MCF 10A (cell line): ENCODE results near the gene GLA. TPM values are rescaled to one million over a fixed set of nuclear protein-coding genes. Genes with fewer than 3 reads are reported as not detected.

Experiments
- BruUV-seq: library from RNA; stranded (reverse); fragments of 400-500 nt; replicated peaks from 2 replicates; lab custom pipeline; 2021; lab: Mats Ljungman, UMichigan
- CTCF ChIA-PET: fragments of 300-600 bp; sonication (Branson Sonifier 250); formaldehyde crosslinking; extraction: SDS; loops from one replicate; lab custom pipeline; 2021; ENCODE audit warnings: antibody characterized with exemption, inconsistent platforms; lab: Yijun Ruan, JAX
- POLR2A ChIA-PET: fragments of 300-600, 350-650 bp; sonication (Branson Sonifier 250); formaldehyde crosslinking; extraction: SDS; loops from one replicate; lab custom pipeline; 2020; ENCODE audit warnings: antibody characterized with exemption, inconsistent platforms; lab: Yijun Ruan, JAX
- DNase-seq: peaks from one replicate; pipeline ENCODE4 v3.0.0-alpha.2; 2018; ENCODE audit not compliant: unreplicated experiment
- H3K27ac Mint-ChIP-seq: one replicate; pipeline ENCODE4 v1.8.0; 2022; ENCODE audit warnings: mild to moderate bottlenecking, low read depth, mixed read lengths; ENCODE audit not compliant: unreplicated experiment
- H3K27me3 Mint-ChIP-seq: one replicate; pipeline ENCODE4 v1.8.0; 2022; ENCODE audit warnings: mixed read lengths; ENCODE audit not compliant: insufficient read depth, unreplicated experiment
- H3K36me3 Mint-ChIP-seq: one replicate; pipeline ENCODE4 v1.8.0; 2022; ENCODE audit warnings: mild to moderate bottlenecking, moderate library complexity, mixed read lengths; ENCODE audit not compliant: insufficient read depth, unreplicated experiment
- H3K4me1 Mint-ChIP-seq: one replicate; pipeline ENCODE4 v1.8.0; 2022; ENCODE audit warnings: mixed read lengths; ENCODE audit not compliant: insufficient read depth, unreplicated experiment
- H3K4me3 Mint-ChIP-seq: one replicate; pipeline ENCODE4 v1.8.0; 2022; ENCODE audit warnings: mild to moderate bottlenecking, moderate library complexity, mixed read lengths; ENCODE audit not compliant: unreplicated experiment
- H3K9me3 Mint-ChIP-seq: one replicate; pipeline ENCODE4 v1.8.0; 2022; ENCODE audit warnings: mixed read lengths; ENCODE audit not compliant: unreplicated experiment
- CTCF ChIP-seq: fragments of 200-600 bp; IDR thresholded peaks from one replicate; pipeline ENCODE4 v1.8.0; 2022; ENCODE audit warnings: antibody characterized with exemption, mild to moderate bottlenecking; ENCODE audit not compliant: unreplicated experiment
- intact Hi-C: fragments of 100-400 bp; cut with micrococcal nuclease; formaldehyde crosslinking; loops from 2 replicates; pipeline ENCODE4 v1.14.1; 2022
- total RNA-seq: library from RNA; stranded (reverse); gene quantifications from 2 replicates; pipeline ENCODE4 v1.2.3, GENCODE V29; 2022

The GLA gene
- total RNA-seq, 1 experiment from 2014 or later, result 13.3 TPM

- ChIA-PET POLR2A (no interaction called here), CTCF (no interaction called here)
- Mint-ChIP-seq H3K4me1 (no peaks in the 10 kb centered on the region), H3K27me3 (peaks cover 23% of the 10 kb centered on the region), H3K36me3 (peaks cover 42% of the 10 kb centered on the region), H3K9me3 (no peaks in the 10 kb centered on the region), H3K4me3 (no peak overlapping the region), H3K27ac (no peak overlapping the region)
- no peak for TF ChIP-seq CTCF
- intact Hi-C loops, result no loop called here
- DNase-seq, result no peak
- BruUV-seq, result no TSS peak
These were observed 9.0 kb downstream of the GLA start for GRCh38 chrX:101398694-101399093.

- Mint-ChIP-seq H3K36me3 (peaks cover 44% of the 10 kb centered on the region), H3K27me3 (peaks cover 23% of the 10 kb centered on the region), H3K4me3 (no peak overlapping the region), H3K9me3 (no peaks in the 10 kb centered on the region), H3K27ac (no peak overlapping the region), H3K4me1 (no peaks in the 10 kb centered on the region)
- POLR2A ChIA-PET, result interaction anchor here (0.6 kb wide), 1 partner anchor 10 kb away, joined by 3 read pairs; the partner anchor contains the start of genes GLA and HNRNPH2
- CTCF ChIA-PET, result interaction anchor here (0.8 to 0.9 kb wide), 2 partner anchors 17 to 40 kb away, joined by 3 read pairs; no protein-coding TSS in a partner anchor
- no peak for DNase-seq
- intact Hi-C loops, result no loop called here
- no TSS peak for BruUV-seq
- TF ChIP-seq CTCF, result no peak
These were observed 9.9 kb downstream of the GLA start for GRCh38 chrX:101397779-101398178.

- ChIA-PET CTCF (interaction anchor here (0.6 to 1.8 kb wide), 2 partner anchors 20 to 89 kb away, joined by 3 to 6 read pairs; no protein-coding TSS in a partner anchor), POLR2A (interaction anchor here (0.9 to 1.3 kb wide), 2 partner anchors 12 to 47 kb away, joined by 3 to 5 read pairs; partner anchors contain the start of genes GLA, HNRNPH2 and TIMM8A)
- TF ChIP-seq CTCF, result no peak
- Mint-ChIP-seq H3K27ac (no peak overlapping the region), H3K36me3 (peaks cover 64% of the 10 kb centered on the region), H3K4me1 (no peaks in the 10 kb centered on the region), H3K4me3 (no peak overlapping the region), H3K9me3 (no peaks in the 10 kb centered on the region), H3K27me3 (peaks cover 34% of the 10 kb centered on the region)
- no TSS peak for BruUV-seq
- DNase-seq, result peak; percentile 36
- intact Hi-C loops, result no loop called here
These were observed 11.9 kb downstream of the GLA start for GRCh38 chrX:101395789-101396188.

- Mint-ChIP-seq H3K27me3 (peaks cover 20% of the 10 kb centered on the region), H3K36me3 (peaks cover 65% of the 10 kb centered on the region), H3K9me3 (no peaks in the 10 kb centered on the region), H3K27ac (no peak overlapping the region), H3K4me1 (no peaks in the 10 kb centered on the region), H3K4me3 (no peak overlapping the region)
- BruUV-seq, result no TSS peak
- ChIA-PET CTCF (interaction anchor here (0.5 to 1.8 kb wide), 2 partner anchors 22 to 404 kb away, joined by 3 to 6 read pairs; no protein-coding TSS in a partner anchor), POLR2A (interaction anchor here (0.9 kb wide), 1 partner anchor 33 kb away, joined by 4 read pairs; no protein-coding TSS in a partner anchor)
- intact Hi-C loops, result no loop called here
- TF ChIP-seq CTCF, result no peak
- no peak for DNase-seq
These were observed 13.4 kb downstream of the GLA start for GRCh38 chrX:101394372-101394771.
